GM21528 (cell line): Measurements from ENCODE around the gene IFNA6.
A peak's percentile ranks its signal among the peaks of the same experiment; 100 is the strongest.
"Not testable (repeated sequence)": the region's sequence is repeated elsewhere in the genome, so short reads cannot be mapped to it uniquely, and the experiment has no call there.

ENCODE experiments used
- ATAC-seq: cut with Tn5 transposase; IDR thresholded peaks from one replicate; pipeline ENCODE4 v1.9.1; 2021; ENCODE audit warnings: mild to moderate bottlenecking, moderate library complexity; ENCODE audit not compliant: unreplicated experiment, low FRiP score

IFNA6 gene

GRCh38 chr9:21350787-21351186, at the start of gene IFNA6:
TSS of gene IFNA6 (minus strand) at chr9:21350887. CDS start at chr9:21350887, 0 bp downstream.
- no peak for ATAC-seq

GRCh38 chr9:21399956-21400355, 49.3 kb upstream of the IFNA6 start:
- ATAC-seq, result no peak

GRCh38 chr9:21398955-21399489, 48.3 kb upstream of the IFNA6 start:
- no peak for ATAC-seq

GRCh38 chr9:21395778-21396717, 45.4 kb upstream of the IFNA6 start:
- ATAC-seq, result peak; percentile 71

- ATAC-seq, result peak; percentile 86
Observed at GRCh38 chr9:21392270-21392669, 41.6 kb upstream of the IFNA6 start.

- ATAC-seq, result no peak
Observed at GRCh38 chr9:21385131-21385670, 34.5 kb upstream of the IFNA6 start, which contains the start of gene IFNA2. TSS of gene IFNA2 (minus strand) at chr9:21385398. CDS start at chr9:21385329, 69 bp downstream.

GRCh38 chr9:21383627-21384026, 32.9 kb upstream of the IFNA6 start:
- no peak for ATAC-seq

GRCh38 chr9:21381448-21382339, 31.0 kb upstream of the IFNA6 start:
- ATAC-seq, result peak; percentile 99

GRCh38 chr9:21371467-21371866, 20.8 kb upstream of the IFNA6 start:
- not testable (repeated sequence) for ATAC-seq

GRCh38 chr9:21367957-21368356, 17.3 kb upstream of the IFNA6 start, which contains the start of gene IFNA13:
TSS of gene IFNA13 (minus strand) at chr9:21368057. CDS start at chr9:21368010, 47 bp downstream.
- no peak for ATAC-seq

GRCh38 chr9:21367169-21367568, 16.5 kb upstream of the IFNA6 start:
- peak; percentile 85 for ATAC-seq

- ATAC-seq, result no peak
Observed at GRCh38 chr9:21362287-21362686, 11.6 kb upstream of the IFNA6 start.

- peak; percentile 92 for ATAC-seq
Observed at GRCh38 chr9:21357479-21358460, 7.1 kb upstream of the IFNA6 start.

GRCh38 chr9:21348430-21348970, 2.2 kb downstream of the IFNA6 start:
- ATAC-seq, result no peak

- ATAC-seq, result no peak
Observed at GRCh38 chr9:21340735-21341134, 10.0 kb downstream of the IFNA6 start.

GRCh38 chr9:21336457-21336856, 14.2 kb downstream of the IFNA6 start:
- no peak for ATAC-seq

GRCh38 chr9:21334701-21335632, 15.7 kb downstream of the IFNA6 start, which contains the start of gene KLHL9:
TSS of gene KLHL9 (minus strand) at chr9:21335404. CDS start at chr9:21334859, 545 bp downstream.
- ATAC-seq, result peak; percentile 92

- no peak for ATAC-seq
Observed at GRCh38 chr9:21333226-21333625, 17.5 kb downstream of the IFNA6 start.
